Stimulated activated CD4-positive, alpha-beta T cell treated with anti-CD3 and anti-CD28 coated beads, TNF-alpha, amount 100 ng/mL, for 48 hours (primary cell): ENCODE results near the gene GAS7.
A peak's percentile ranks its signal among the peaks of the same experiment; 100 is the strongest.

Source experiments
- DNase-seq, 3 donors: peaks; one replicate each; pipeline ENCODE4 v3.0.0-alpha.2; 2020; ENCODE audit warnings: low read depth in 3 of 3

Gene GAS7

DNA sequence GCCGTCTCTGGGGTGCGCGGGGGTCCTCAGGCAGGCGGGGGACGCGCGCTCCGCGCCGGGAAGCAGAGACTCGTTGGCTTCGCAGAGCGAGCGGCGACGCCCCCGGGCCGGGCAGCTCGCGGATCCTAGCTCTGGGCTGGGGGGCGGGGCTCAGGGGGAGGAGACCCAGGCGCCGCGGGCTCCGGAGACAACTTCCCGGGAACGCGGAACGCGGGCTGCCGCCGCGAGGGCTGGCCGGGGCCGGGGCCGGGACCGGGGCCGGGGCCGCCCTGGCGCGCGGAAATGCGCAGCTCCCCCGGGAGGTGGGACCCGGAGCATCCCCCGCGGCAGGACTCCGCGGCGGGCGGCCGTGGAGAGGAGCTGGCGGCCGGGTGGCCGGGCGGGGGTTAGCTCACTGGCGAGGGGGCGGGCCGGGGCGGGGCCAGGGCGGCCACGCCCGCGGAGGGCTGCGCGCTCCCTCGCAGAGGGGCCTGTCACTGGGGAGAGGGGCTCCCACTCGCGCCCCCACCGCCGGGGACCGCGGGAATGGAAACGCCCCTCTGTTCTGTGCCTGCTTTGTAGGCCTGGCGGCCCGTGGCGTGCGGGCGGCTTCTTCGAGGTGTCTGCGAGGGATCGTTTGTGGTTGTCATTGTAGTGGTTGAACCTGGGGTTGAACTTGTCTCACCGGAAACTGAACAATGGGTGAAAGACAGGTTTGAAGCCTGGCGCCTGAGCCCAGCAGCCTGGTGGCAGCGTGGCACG is at the start of gene GAS7:
Gene GAS7, minus strand, starts transcription at position 98 of the 741 bp plus-strand sequence.
- peak in 1 of 3 donors; percentile 16 for DNase-seq

DNA sequence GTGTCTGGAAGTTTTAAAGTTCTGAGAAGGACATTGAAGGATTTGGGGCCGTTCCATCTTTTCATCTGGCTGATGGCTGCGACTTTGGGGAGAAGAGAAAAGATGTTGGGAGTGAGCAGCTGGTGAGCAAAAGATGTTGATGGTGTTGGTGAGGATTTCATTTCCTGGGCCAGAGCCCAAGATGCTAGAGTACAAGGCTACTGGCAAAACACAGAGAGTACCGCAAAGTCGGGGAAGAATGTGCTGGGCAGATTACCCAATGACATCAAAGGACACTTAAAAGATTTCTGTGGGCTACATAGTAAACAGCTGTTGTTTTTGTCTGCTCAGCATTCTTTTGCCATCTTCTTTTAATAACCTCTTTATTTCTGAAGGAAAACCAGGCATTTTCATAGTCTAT is 49.4 kb upstream of the GAS7 start:
- no peak for DNase-seq

DNA sequence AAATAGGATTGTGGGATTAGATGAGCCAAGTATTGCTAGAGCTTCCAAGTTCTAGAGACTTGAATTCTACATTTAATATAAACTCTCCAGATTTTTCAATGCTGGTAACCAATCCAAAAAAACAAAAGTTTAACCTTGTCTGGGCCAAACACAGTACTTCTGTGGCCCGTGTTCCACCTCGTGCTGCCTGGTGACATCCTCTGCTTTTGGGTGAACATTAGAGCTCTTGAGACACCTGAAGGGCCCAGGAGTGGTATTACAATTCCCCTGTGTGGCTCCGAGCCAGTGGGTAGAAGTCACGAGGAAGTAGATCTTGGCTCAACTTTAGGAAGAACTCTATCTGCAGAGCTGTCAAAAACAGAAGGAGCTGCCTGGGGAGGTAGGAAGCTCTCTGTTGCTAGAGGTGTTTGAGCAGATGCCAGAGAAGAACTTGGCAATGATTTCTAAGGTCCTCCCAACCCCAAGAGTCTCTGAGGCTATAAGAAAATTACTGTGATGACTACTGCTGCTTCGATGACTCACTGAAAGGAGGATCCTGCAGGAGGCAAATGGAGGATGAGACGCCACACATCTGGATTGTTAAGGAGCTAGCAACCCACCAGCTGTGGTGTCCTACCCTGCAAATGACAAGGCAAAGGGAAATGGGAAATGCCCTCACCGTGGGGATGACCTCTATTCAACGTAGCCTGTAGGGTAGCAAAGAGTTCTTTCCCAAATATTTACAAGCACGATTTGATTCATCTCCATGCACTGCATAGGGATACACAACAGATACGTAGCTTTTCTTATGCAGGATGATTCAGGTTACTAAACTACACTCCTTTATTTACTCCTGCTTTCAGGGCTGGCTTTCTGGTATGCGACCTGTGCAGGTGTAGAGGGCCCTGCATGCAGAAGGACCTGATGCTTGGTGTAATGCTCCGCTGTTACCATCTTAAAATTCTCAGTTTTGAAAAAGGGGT is 45.8 kb upstream of the GAS7 start:
- no peak for DNase-seq

DNA sequence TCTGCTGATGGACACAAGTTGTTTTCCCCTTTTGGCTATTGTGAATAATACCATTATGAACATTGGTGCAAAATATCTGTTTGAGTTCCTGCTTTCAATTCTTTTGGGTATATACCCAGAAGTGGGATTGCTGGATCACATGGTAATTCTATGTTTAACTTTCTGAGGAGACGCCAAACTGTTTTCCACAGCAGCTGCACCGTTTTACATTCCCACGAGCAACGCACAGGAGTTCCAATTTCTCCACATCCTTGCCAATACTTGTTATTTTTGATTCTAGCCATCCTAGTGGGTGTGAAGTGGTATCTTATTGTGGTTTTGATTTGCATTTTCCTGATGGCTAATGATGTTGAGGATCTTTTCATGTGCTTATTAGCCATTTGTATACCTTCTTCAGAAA is 43.4 kb upstream of the GAS7 start:
- no peak for DNase-seq

DNA sequence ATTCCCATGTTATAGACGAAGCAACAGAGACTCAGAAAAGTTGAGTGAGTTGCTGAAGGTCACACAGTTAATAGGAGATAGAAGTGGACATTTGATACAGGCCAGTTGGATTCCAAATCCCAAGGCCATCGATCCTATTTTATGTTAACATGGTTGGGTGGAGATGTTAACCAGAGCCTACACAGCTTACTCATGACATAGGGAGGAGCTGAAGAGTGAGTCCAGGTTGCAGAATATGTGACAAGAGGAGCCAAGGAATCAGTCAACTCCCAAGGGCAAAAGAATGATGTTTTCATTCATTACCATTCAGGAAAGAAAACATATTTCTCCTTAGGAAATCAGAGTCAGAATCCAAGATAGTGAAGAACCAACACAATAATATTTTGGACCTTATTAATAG is 40.3 kb upstream of the GAS7 start:
- no peak for DNase-seq

DNA sequence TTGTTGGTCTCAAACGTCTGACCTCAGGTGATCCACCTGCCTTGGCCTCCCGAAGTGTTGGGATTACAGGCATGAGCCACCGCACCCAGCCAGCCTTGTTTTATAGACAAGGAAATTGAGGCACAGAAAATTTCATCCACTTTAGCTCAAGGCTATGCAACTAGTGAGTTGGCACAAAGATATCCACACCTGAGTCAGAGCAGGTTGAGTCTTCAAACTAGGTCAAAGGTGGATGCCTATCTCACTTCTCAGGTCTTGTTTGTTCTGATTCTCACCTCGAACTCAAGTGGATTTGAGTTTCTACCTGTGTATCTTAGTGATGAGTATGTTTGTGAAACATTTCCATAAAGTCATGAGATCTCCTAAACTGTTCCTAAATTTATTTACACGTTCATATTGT is 35.6 kb upstream of the GAS7 start:
- DNase-seq = no peak

DNA sequence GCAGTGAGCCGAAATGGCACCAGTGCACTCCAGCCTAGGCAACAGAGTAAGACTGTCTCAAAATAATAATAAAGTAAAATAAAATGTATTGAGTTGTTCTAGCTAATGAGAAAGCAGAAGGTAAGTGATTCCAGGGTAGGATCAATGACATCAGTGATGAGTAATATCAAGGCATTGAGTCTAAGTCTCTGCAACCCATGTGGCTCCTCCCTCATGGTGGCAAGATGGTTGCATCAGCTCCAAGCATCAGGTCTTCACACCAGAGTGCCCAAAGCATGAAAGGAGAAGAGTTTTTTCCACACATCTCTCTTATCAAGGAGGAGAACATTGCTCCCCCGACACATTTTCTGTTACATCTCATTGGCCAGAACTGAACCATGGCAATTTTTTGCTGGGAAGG is 34.8 kb upstream of the GAS7 start:
- no peak for DNase-seq

DNA sequence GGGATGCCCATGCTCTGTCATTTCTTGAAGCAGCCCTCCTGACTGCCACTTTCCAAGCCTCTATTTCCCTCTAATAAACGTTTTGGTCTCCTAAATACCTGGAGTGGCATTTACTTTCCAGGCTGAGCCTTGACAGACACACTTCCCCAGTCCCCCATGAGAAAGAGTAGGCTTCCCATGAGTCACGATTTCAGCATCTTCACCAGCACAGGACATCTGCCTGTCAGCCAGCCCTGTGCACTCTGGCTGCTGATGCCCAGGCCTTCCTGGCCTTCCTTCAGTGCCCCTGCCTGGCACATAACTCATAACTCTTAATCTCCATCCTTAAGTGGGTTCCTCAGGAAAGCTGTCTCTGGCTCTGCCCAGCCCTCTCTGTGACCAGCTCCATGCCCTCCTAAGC is 30.8 kb upstream of the GAS7 start:
- DNase-seq = no peak

DNA sequence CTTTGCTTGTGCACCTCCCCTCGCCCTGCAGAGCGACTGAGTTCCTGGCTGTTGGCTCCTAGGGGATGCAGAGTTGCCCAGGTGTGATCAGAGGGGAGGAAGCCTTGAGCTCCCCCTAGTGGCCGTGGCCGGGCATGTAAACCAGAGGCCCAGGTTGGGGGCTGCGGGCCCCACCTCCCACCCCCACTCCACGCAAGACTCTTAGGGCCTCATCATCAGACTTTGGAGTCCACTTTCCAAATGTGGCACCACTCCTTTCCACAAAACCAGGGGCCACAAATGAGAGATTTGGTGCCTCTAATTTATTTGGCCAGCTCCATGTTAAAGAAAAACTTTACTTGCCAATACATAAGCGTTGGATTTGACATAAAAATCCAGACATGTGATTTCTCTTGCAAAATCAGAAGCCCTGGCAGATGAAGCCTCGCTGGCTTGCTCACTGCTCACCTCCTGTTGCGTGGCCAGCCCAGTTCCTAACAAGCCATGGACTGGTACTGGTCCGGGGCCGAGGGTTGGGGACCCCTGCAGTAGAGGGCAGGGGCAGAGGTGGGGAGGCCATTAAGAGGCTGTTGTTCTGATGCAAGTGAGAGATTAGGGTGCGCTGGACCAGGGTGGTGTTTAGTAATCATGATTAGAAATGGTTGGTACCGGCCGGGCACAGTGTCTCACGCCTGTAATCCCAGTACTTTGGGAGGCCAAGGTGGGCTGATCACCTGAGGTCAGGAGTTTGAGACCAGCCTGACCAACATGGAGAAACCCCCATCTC is 28.7 kb upstream of the GAS7 start:
- DNase-seq = peak in 2 of 3 donors; percentile 9 to 38

DNA sequence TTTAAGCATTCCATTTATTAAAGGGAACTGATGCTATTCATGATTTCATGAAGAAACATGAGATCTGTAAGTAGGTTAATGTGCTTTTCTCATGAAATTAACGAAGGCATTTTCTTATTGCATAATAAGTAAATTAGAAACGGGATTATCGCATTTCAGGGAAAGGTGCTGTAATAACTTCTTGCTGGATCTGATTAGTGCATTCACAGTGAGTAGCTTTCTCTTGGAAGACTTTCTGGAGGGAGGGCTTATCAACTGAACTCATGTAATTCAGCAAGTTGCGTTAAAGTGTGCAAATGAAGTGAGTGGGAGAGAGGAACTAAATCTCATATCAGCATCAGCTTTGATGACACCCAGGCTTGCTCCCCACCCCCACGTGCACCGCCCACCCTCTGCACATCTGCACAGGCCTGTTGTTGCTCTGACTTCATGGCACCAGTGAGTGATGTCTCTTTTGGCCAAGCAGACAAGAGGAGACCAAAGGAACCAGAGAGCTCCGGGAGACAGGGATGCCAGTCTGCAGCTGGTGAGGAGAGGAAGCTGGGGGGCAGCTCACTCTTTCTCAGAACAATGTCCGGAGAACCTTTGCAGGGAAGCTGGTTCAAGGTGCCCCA is 26.3 kb upstream of the GAS7 start:
- no peak for DNase-seq

DNA sequence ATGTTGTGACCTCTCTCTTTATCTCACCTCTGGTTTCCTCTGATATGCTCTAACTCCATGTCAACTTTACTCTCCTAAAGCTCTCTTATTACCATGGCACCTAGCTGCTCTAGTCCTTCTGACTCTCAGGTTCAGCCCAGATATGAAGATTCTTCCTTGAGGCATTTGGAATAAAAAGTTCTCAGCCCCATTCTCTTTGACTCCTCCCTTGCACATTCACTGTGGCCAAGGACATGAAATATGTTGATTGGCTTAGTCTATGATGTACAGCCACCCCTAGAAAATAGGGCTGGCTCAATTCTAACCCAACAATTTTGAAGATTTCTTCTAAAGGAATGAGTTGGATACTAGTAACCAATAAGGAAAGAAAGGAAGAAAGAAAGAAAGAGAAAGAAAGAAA is 20.8 kb upstream of the GAS7 start:
- no peak for DNase-seq

DNA sequence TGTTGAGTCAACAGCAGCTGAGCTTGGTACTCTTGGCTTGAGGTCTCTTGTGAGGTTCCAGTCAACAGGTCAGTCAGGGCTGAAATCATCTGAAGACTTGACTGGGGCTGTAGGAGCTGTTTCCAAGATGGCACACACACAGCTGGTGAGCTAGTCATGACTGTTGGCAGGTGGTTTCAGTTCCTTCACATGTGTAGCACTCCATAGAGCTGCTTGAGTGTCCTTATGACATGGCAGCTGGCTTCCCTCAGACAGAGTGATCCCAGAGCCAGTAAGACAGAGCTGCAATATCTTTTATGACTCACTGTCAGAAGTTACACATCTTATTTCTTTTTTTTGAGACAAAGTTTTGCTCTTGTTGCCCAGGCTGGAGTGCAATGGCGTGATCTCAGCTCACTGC is 19.5 kb upstream of the GAS7 start:
- no peak for DNase-seq

DNA sequence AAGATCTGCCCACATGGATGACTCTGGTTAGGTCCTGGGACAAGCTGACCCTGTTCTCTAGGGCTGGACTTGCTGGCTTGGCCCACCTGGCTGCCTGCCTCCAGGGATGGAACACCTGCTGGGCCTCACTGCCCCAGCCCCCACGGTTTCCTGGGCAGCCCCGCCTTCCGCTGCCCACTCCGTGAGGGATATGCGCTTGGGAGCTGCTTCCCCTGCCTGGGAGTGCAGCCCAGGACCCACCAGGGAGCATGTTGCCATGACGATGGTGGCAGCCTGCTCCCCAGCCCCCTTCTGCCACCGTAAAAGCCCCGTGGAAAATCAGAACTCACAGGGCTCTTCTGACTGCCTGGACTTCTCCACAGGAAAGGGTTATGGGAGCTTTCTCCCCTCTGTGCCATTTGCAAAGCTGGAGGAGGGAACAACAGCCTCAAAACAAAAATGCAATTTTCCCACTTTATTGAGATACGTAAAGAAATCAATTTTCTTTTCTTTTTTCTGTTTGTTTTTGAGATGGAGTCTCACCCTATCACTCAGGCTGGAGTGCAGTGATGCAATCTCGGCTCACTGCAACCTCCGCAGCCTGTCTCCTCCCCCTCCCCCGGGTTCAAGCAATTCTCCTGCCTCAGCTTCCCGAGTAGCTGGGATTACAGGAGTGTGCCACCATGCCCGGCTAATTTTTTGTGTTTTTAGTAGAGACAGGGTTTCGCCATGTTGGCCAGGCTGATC is 18.0 kb upstream of the GAS7 start:
- DNase-seq = no peak

DNA sequence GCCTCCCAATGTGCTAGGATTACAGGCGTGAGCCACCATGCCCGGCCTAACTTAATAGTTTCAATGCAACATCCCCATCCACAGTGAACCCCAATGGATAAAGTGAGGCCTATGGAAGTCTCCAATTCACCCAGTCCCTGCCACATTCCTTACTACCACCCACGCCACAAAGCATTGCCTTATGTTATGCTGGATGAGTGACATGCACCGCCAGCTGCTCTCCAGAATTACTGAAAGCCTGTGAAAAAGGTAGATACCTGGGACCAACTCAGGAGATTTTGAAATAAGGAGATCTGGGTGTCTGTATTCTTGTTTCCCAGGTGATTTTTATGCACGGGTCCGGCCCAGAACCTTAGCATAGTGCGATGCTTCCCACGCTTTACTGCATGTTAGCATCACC is 16.9 kb upstream of the GAS7 start:
- no peak for DNase-seq

DNA sequence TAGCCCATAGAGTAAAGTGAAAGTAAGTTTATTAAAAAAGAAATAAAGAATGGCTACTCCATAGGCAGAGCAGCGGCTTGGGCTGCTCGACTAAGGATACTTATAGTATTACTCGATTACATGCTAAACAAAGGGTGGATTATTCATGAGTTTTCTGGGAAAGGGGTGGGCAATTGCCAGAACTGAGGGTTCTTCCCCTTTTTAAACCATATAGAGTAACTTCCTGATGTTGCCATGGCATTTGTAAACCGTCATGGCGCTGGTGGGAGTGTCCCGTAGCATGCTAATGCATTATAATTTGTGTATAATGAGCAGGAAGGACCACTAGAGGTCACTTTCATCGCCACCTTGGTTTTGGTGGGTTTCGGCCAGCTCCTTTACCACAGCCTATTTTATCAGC is 13.3 kb upstream of the GAS7 start:
- DNase-seq = no peak

DNA sequence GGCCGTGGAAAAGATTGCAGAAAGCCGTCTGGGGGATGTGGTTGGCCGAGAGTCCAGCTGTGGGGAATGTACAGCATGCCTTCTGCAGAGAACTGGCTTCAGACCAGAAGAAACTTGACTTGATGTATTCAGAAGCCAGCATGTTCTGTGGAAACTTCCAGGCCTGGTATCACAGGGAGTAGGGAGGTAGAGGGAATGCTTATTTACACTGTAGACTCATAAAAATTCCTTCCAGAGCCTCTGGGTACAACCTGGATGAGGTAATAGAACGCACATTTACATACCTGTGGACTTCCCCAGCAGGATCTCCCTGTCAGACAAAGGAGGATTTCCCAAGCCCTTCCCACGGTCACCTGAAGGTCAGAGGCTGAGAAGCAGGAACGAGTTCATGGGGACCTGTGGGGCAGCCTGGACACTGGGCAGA is 11.8 kb upstream of the GAS7 start:
- DNase-seq = no peak

DNA sequence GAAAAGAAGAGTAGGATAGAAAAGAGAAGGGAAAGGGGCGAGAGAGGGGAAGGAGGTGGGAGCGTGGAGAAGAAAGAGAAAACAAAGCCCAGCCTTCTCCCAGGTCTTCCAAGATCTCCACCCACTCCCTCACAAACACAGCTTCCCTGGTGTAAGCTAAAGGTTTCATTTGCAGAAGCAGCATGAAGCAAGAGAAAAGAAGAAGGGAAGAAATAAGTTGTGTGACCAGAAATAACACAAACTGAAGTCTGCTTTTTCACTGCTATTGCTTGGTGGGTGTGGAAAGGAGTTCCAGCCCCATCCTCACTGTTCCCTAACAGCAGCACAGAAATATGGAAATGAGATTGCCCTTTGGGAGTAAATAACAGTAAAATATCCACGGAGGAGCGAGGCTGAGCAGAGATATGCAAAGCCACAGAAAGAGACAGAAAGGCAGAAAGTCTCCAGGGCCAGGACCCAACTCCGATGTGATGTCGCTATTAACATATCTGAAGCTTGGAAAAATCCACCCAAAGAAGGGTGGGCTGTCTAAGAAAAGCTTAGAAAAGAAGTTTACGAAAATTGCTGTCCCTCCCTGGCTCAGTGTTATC is 10.3 kb upstream of the GAS7 start:
- DNase-seq = no peak

DNA sequence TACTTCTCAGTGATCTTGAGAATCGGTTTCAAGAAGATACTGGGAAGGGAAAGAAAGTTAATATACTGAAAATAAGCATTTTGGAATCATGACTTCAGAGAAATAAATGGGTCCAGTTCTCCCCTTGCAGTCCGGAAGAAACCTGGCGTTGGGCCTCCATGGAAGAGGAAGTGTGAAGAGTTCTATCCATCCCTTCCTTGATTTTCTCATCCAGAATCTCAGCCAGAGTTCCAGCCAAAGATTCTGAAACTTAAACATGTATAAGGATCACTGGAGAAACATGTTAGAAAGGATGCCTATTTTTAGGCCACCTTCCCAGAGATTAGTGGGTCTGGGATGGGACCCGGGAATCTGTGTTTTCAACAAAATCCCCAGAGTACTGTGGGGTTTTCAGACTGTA is 8.7 kb upstream of the GAS7 start:
- DNase-seq = no peak

DNA sequence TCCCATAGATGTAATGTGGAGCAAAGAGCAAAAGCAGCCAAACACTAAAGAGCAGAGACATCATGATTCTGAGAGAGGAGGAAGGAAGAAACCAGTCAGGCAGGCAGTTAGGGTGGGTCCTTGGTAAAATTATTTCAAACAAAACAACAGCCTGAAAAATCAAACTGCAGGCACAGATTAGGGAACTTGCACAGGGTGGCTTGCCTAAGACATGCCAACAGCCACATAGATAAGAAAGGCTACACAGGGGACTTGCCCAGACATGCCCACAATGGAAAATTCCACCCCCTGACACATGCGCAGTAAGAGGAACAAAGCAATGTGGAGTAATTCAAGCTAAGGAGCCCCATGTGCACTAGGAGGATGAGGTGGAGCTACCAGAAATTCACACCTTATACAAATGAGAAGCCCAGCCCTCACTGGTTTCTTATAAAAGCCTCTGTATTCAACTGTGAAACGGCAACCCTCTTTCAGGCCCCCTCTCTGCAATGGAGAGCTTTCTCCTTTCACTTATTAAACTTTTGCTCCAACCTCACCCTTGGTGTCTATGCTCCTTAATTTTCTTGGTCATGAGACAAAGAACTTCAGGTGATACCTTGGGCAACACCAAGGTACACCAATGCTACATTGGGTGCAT is 7.3 kb upstream of the GAS7 start:
- DNase-seq = no peak

DNA sequence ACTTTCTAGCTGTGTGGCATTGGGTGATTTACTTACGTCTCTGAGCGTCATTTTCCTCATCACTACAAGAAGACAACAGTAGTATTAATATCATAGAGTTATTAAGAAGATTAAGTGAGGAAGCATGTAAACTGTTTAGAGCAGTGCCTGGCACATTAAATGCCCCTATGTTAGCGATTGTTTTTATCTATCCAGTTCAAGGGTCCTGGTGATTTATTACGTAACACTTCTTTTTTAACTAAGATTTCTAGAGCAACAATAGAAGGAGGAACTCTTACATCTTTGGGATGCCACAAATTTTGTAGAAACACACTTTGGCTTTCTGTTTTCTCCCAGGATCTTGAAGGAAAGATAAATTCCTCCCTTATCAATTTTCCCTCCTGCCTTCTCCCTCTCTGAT is 3.3 kb upstream of the GAS7 start:
- DNase-seq = no peak
